ENCODE measurements around the gene CABLES2. TPM values are rescaled to one million over a fixed set of nuclear protein-coding genes. Genes with fewer than 3 reads are reported as not detected.
A peak's percentile ranks its signal among the peaks of the same experiment; 100 is the strongest.

CABLES2 gene
- total and polyA plus RNA-seq, 4 donors: 1.8 to 4.2 (median 2.5) TPM

- DNase-seq (peak in 1 of 2 donors; percentile 40), ATAC-seq (ENCODE audit: low FRiP score) (no peak)
- 72 to 79% methylated on average over 13 to 16 of the region's 16 CpGs for WGBS, 2 donors
- intact Hi-C loops (cut with DNase I): loop anchor here (2.0 to 5.0 kb wide), 3 partner anchors 23 to 51 kb away; partner anchors contain the start of genes ADRM1 (in 1 of the 2) and RPS21 (in 1 of the 2)
- H3K36me3 ChIP-seq (ENCODE audit: control insufficient read depth in 1 of 2, insufficient read depth in 2 of 2, low read length in 1 of 2): no peaks in the 10 kb centered on the region
- H3K9me3 ChIP-seq (ENCODE audit: control insufficient read depth, low read length): no peaks in the 10 kb centered on the region
- peak overlapping the region in 1 of 2 donors; percentile 58 for H3K27ac ChIP-seq (ENCODE audit: low read depth in 1 of 2, low read length in 2 of 2)
- H3K4me3 ChIP-seq (ENCODE audit: low read length in 2 of 2): no peak overlapping the region
- H3K27me3 ChIP-seq (ENCODE audit: control insufficient read depth in 1 of 2, insufficient read depth in 2 of 2, low read length in 1 of 2): no peaks in the 10 kb centered on the region
- H3K4me1 ChIP-seq (ENCODE audit: control insufficient read depth in 1 of 2, insufficient read depth in 2 of 2, low read length in 2 of 2): no peaks in the 10 kb centered on the region
Measured at GRCh38 chr20:62353289-62354030, 53.6 kb downstream of the CABLES2 start.

- DNase-seq (peak; percentile 86 to 94), ATAC-seq (ENCODE audit: low FRiP score) (peak; percentile 9)
- H3K27me3 ChIP-seq (ENCODE audit: control insufficient read depth in 1 of 2, insufficient read depth in 2 of 2, low read length in 1 of 2): no peaks in the 10 kb centered on the region
- no peak overlapping the region for H3K4me3 ChIP-seq (ENCODE audit: low read length in 2 of 2)
- no peaks in the 10 kb centered on the region for H3K9me3 ChIP-seq (ENCODE audit: control insufficient read depth, low read length)
- 33 to 34% methylated on average over 42 to 43 of the region's 43 CpGs for WGBS, 2 donors
- peak overlapping the region in 1 of 2 donors; percentile 58 for H3K27ac ChIP-seq (ENCODE audit: low read depth in 1 of 2, low read length in 2 of 2)
- H3K4me1 ChIP-seq (ENCODE audit: control insufficient read depth in 1 of 2, insufficient read depth in 2 of 2, low read length in 2 of 2): no peaks in the 10 kb centered on the region
- no peaks in the 10 kb centered on the region for H3K36me3 ChIP-seq (ENCODE audit: control insufficient read depth in 1 of 2, insufficient read depth in 2 of 2, low read length in 1 of 2)
- intact Hi-C loops (cut with DNase I): loop anchor here (2.0 to 5.0 kb wide), 3 partner anchors 24 to 50 kb away; partner anchors contain the start of genes ADRM1 (in 1 of the 2) and RPS21 (in 1 of the 2)
Measured at GRCh38 chr20:62352402-62353288, 54.4 kb downstream of the CABLES2 start.

GRCh38 chr20:62351469-62352401, 55.4 kb downstream of the CABLES2 start:
- no peak for ATAC-seq (ENCODE audit: low FRiP score)
- no peaks in the 10 kb centered on the region for H3K4me1 ChIP-seq (ENCODE audit: control insufficient read depth in 1 of 2, insufficient read depth in 2 of 2, low read length in 2 of 2)
- peaks cover 0 to 2% of the 10 kb centered on the region in 2 donors for H3K36me3 ChIP-seq (ENCODE audit: control insufficient read depth in 1 of 2, insufficient read depth in 2 of 2, low read length in 1 of 2)
- no peak overlapping the region for H3K4me3 ChIP-seq (ENCODE audit: low read length in 2 of 2)
- no peaks in the 10 kb centered on the region for H3K9me3 ChIP-seq (ENCODE audit: control insufficient read depth, low read length)
- 88% methylated on average over 60 of the region's 60 CpGs for WGBS, 2 donors
- H3K27me3 ChIP-seq (ENCODE audit: control insufficient read depth in 1 of 2, insufficient read depth in 2 of 2, low read length in 1 of 2): no peaks in the 10 kb centered on the region
- H3K27ac ChIP-seq (ENCODE audit: low read depth in 1 of 2, low read length in 2 of 2): peak overlapping the region in 1 of 2 donors; percentile 2
- DNase-seq: peak in 1 of 2 donors; percentile 47
- intact Hi-C loops (cut with DNase I): loop anchor here (2.0 to 5.0 kb wide), 3 partner anchors 25 to 49 kb away; partner anchors contain the start of genes ADRM1 (in 1 of the 2) and RPS21 (in 1 of the 2)

- Histone ChIP-seq H3K36me3 (ENCODE audit: control insufficient read depth in 1 of 2, insufficient read depth in 2 of 2, low read length in 1 of 2) (peaks cover 0 to 3% of the 10 kb centered on the region in 2 donors), H3K27me3 (ENCODE audit: control insufficient read depth in 1 of 2, insufficient read depth in 2 of 2, low read length in 1 of 2) (no peaks in the 10 kb centered on the region), H3K4me3 (ENCODE audit: low read length in 2 of 2) (no peak overlapping the region), H3K27ac (ENCODE audit: low read depth in 1 of 2, low read length in 2 of 2) (no peak overlapping the region), H3K9me3 (ENCODE audit: control insufficient read depth, low read length) (no peaks in the 10 kb centered on the region), H3K4me1 (ENCODE audit: control insufficient read depth in 1 of 2, insufficient read depth in 2 of 2, low read length in 2 of 2) (no peaks in the 10 kb centered on the region)
- no peak for ATAC-seq (ENCODE audit: low FRiP score)
- peak in 1 of 2 donors; percentile 49 for DNase-seq
- WGBS, 2 donors: 78 to 83% methylated on average over 23 of the region's 23 CpGs
- intact Hi-C loops (cut with DNase I): loop anchor here in 1 of 2 donors (5.0 kb wide), 1 partner anchor 36 kb away; the partner anchor contains the start of gene RPS21
Measured at GRCh38 chr20:62350629-62351422, 56.3 kb downstream of the CABLES2 start.

- Histone ChIP-seq H3K27ac (ENCODE audit: low read depth in 1 of 2, low read length in 2 of 2) (no peak overlapping the region), H3K4me1 (ENCODE audit: control insufficient read depth in 1 of 2, insufficient read depth in 2 of 2, low read length in 2 of 2) (no peaks in the 10 kb centered on the region), H3K27me3 (ENCODE audit: control insufficient read depth in 1 of 2, insufficient read depth in 2 of 2, low read length in 1 of 2) (no peaks in the 10 kb centered on the region), H3K4me3 (ENCODE audit: low read length in 2 of 2) (no peak overlapping the region), H3K36me3 (ENCODE audit: control insufficient read depth in 1 of 2, insufficient read depth in 2 of 2, low read length in 1 of 2) (peaks cover 0 to 5% of the 10 kb centered on the region in 2 donors), H3K9me3 (ENCODE audit: control insufficient read depth, low read length) (no peaks in the 10 kb centered on the region)
- peak in 1 of 2 donors; percentile 40 for DNase-seq
- WGBS, 2 donors: 65 to 74% methylated on average over 15 to 16 of the region's 16 CpGs
- intact Hi-C loops (cut with DNase I): loop anchor here in 1 of 2 donors (5.0 kb wide), 1 partner anchor 37 kb away; the partner anchor contains the start of gene RPS21
- no peak for ATAC-seq (ENCODE audit: low FRiP score)
Measured at GRCh38 chr20:62350098-62350628, 56.9 kb downstream of the CABLES2 start.

GRCh38 chr20:62349556-62350097, 57.5 kb downstream of the CABLES2 start:
- ATAC-seq (ENCODE audit: low FRiP score): no peak
- 81 to 86% methylated on average over 7 of the region's 7 CpGs for WGBS, 2 donors
- Histone ChIP-seq H3K27me3 (ENCODE audit: control insufficient read depth in 1 of 2, insufficient read depth in 2 of 2, low read length in 1 of 2) (no peaks in the 10 kb centered on the region), H3K27ac (ENCODE audit: low read depth in 1 of 2, low read length in 2 of 2) (no peak overlapping the region), H3K36me3 (ENCODE audit: control insufficient read depth in 1 of 2, insufficient read depth in 2 of 2, low read length in 1 of 2) (peaks cover 0 to 5% of the 10 kb centered on the region in 2 donors), H3K4me1 (ENCODE audit: control insufficient read depth in 1 of 2, insufficient read depth in 2 of 2, low read length in 2 of 2) (no peaks in the 10 kb centered on the region), H3K4me3 (ENCODE audit: low read length in 2 of 2) (no peak overlapping the region), H3K9me3 (ENCODE audit: control insufficient read depth, low read length) (no peaks in the 10 kb centered on the region)
- intact Hi-C loops (cut with DNase I): loop anchor here in 1 of 2 donors (5.0 kb wide), 2 partner anchors 37 to 38 kb away; partner anchors contain the start of gene RPS21
- no peak for DNase-seq

GRCh38 chr20:62348604-62349003, 58.5 kb downstream of the CABLES2 start:
- 65 to 94% methylated on average over 1 of the region's 1 CpG for WGBS, 2 donors
- no peak for ATAC-seq (ENCODE audit: low FRiP score)
- Histone ChIP-seq H3K9me3 (ENCODE audit: control insufficient read depth, low read length) (no peaks in the 10 kb centered on the region), H3K27me3 (ENCODE audit: control insufficient read depth in 1 of 2, insufficient read depth in 2 of 2, low read length in 1 of 2) (no peaks in the 10 kb centered on the region), H3K4me3 (ENCODE audit: low read length in 2 of 2) (no peak overlapping the region), H3K27ac (ENCODE audit: low read depth in 1 of 2, low read length in 2 of 2) (no peak overlapping the region), H3K36me3 (ENCODE audit: control insufficient read depth in 1 of 2, insufficient read depth in 2 of 2, low read length in 1 of 2) (peaks cover 0 to 5% of the 10 kb centered on the region in 2 donors), H3K4me1 (ENCODE audit: control insufficient read depth in 1 of 2, insufficient read depth in 2 of 2, low read length in 2 of 2) (no peaks in the 10 kb centered on the region)
- DNase-seq: no peak
- intact Hi-C loops (cut with DNase I): loop anchor here in 1 of 2 donors (5.0 kb wide), 1 partner anchor 36 kb away; no protein-coding TSS in a partner anchor
